ENCODE results near the gene MT1B.

DNA sequence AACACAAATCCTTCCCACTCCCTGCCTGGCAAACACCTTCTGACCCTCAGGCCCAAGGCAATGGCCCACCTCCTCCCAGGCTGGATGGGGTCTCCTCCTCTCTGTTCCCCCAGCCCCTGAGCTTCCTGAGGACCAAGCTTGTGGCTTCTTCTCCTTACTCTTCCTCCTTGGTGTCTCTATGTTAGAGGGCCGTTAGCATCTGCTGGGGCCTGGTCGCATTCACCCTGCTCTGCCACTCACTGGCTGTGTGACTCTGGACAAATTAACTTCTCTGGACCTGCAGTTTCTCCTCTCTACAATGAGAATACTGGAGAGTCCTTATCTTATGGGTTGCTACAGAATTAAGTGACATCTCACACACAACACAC is 44.0 kb upstream of the MT1B start:
- TF ChIP-seq, protein P1, sequence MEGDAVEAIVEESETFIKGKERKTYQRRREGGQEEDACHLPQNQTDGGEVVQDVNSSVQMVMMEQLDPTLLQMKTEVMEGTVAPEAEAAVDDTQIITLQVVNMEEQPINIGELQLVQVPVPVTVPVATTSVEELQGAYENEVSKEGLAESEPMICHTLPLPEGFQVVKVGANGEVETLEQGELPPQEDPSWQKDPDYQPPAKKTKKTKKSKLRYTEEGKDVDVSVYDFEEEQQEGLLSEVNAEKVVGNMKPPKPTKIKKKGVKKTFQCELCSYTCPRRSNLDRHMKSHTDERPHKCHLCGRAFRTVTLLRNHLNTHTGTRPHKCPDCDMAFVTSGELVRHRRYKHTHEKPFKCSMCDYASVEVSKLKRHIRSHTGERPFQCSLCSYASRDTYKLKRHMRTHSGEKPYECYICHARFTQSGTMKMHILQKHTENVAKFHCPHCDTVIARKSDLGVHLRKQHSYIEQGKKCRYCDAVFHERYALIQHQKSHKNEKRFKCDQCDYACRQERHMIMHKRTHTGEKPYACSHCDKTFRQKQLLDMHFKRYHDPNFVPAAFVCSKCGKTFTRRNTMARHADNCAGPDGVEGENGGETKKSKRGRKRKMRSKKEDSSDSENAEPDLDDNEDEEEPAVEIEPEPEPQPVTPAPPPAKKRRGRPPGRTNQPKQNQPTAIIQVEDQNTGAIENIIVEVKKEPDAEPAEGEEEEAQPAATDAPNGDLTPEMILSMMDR (IDR thresholded peaks at IDR 0.05), result no peak
- TF ChIP-seq POLR2AphosphoS5 (IDR thresholded peaks at IDR 0.05; ENCODE audit: low read depth, low read length) (no peak), GABPA (IDR thresholded peaks at IDR 0.05; ENCODE audit: low read depth) (no peak), RAD21 (IDR thresholded peaks at IDR 0.05; ENCODE audit: low read length) (no peak), RXRA (IDR thresholded peaks at IDR 0.05; ENCODE audit: borderline replicate concordance, low read depth) (no peak), SIN3A (IDR thresholded peaks at IDR 0.05; ENCODE audit: borderline replicate concordance, low read depth, low read length) (no peak), EP300 (IDR thresholded peaks at IDR 0.05; ENCODE audit: borderline replicate concordance in 1 of 2, low read depth in 1 of 2, low read length in 1 of 2) (no peak), NFIC (IDR thresholded peaks at IDR 0.05; ENCODE audit: borderline replicate concordance) (no peak), FOXJ3 (CRISPR knock-in tag; IDR thresholded peaks at IDR 0.05) (no peak), TAF1 (IDR thresholded peaks at IDR 0.05; ENCODE audit: borderline replicate concordance, low read depth, low read length) (no peak)
- TF ChIP-seq, protein P2, sequence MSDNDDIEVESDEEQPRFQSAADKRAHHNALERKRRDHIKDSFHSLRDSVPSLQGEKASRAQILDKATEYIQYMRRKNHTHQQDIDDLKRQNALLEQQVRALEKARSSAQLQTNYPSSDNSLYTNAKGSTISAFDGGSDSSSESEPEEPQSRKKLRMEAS (IDR thresholded peaks at IDR 0.05; ENCODE audit: low read depth), result no peak
- TF ChIP-seq, protein P3, sequence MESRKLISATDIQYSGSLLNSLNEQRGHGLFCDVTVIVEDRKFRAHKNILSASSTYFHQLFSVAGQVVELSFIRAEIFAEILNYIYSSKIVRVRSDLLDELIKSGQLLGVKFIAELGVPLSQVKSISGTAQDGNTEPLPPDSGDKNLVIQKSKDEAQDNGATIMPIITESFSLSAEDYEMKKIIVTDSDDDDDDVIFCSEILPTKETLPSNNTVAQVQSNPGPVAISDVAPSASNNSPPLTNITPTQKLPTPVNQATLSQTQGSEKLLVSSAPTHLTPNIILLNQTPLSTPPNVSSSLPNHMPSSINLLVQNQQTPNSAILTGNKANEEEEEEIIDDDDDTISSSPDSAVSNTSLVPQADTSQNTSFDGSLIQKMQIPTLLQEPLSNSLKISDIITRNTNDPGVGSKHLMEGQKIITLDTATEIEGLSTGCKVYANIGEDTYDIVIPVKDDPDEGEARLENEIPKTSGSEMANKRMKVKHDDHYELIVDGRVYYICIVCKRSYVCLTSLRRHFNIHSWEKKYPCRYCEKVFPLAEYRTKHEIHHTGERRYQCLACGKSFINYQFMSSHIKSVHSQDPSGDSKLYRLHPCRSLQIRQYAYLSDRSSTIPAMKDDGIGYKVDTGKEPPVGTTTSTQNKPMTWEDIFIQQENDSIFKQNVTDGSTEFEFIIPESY (IDR thresholded peaks at IDR 0.05; ENCODE audit: borderline replicate concordance, low read depth), result no peak
- TF ChIP-seq, protein P4, sequence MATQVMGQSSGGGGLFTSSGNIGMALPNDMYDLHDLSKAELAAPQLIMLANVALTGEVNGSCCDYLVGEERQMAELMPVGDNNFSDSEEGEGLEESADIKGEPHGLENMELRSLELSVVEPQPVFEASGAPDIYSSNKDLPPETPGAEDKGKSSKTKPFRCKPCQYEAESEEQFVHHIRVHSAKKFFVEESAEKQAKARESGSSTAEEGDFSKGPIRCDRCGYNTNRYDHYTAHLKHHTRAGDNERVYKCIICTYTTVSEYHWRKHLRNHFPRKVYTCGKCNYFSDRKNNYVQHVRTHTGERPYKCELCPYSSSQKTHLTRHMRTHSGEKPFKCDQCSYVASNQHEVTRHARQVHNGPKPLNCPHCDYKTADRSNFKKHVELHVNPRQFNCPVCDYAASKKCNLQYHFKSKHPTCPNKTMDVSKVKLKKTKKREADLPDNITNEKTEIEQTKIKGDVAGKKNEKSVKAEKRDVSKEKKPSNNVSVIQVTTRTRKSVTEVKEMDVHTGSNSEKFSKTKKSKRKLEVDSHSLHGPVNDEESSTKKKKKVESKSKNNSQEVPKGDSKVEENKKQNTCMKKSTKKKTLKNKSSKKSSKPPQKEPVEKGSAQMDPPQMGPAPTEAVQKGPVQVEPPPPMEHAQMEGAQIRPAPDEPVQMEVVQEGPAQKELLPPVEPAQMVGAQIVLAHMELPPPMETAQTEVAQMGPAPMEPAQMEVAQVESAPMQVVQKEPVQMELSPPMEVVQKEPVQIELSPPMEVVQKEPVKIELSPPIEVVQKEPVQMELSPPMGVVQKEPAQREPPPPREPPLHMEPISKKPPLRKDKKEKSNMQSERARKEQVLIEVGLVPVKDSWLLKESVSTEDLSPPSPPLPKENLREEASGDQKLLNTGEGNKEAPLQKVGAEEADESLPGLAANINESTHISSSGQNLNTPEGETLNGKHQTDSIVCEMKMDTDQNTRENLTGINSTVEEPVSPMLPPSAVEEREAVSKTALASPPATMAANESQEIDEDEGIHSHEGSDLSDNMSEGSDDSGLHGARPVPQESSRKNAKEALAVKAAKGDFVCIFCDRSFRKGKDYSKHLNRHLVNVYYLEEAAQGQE (IDR thresholded peaks at IDR 0.05; ENCODE audit: low read depth, low read length), result no peak
